HL-60 (cell line): Measurements from ENCODE around the gene CBL.

ENCODE experiments used
- GABPA ChIP-seq: IDR thresholded peaks from 2 replicates; pipeline ENCODE4 v1.6.1; 2012; ENCODE audit warnings: low read depth
- POLR2AphosphoS5 ChIP-seq: IDR thresholded peaks from 2 replicates; pipeline ENCODE4 v1.6.1; 2012; ENCODE audit warnings: low read depth
- SPI1 ChIP-seq: IDR thresholded peaks from 2 replicates; pipeline ENCODE4 v1.6.1; 2012; ENCODE audit warnings: low read depth, mild to moderate bottlenecking, borderline replicate concordance
- TF ChIP-seq, protein P1 (sequence below): IDR thresholded peaks from one replicate; pipeline ENCODE4 v1.5.1; 2011; ENCODE audit warnings: low read length, control low read depth, inconsistent platforms; ENCODE audit not compliant: insufficient read depth
- TF ChIP-seq, protein P2 (sequence below): IDR thresholded peaks from 2 replicates; pipeline ENCODE4 v1.6.1; 2012; ENCODE audit warnings: low read depth; ENCODE audit not compliant: insufficient replicate concordance

DNA sequence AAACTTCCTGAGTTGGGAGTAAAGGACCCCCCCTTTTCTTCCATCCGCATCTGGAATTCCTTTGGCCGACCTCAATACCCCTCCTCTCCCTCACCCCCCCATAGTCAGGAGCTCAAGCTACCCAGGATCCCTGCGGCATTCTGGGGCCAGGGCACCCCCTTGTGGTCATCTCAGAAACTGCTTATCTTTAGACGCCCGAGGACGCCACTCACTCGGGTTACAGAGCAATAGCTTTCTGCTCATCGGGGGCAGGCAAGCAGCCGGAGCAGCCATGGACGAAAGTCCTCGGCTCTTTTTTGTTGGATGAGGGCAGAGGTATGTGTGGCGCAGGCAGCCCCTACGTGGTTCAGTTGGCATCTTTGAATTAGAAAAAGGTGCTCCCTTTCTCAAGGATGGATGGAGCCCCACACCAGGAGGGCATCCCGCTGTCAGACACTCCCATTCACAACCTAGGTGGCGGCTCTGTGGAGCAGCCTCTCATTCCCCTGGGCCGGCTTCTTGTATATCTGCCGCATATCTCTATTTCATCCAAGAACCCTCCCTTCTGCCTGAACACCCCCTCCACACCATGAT lies 132.3 kb downstream of the CBL start:
- TF ChIP-seq, protein P1, sequence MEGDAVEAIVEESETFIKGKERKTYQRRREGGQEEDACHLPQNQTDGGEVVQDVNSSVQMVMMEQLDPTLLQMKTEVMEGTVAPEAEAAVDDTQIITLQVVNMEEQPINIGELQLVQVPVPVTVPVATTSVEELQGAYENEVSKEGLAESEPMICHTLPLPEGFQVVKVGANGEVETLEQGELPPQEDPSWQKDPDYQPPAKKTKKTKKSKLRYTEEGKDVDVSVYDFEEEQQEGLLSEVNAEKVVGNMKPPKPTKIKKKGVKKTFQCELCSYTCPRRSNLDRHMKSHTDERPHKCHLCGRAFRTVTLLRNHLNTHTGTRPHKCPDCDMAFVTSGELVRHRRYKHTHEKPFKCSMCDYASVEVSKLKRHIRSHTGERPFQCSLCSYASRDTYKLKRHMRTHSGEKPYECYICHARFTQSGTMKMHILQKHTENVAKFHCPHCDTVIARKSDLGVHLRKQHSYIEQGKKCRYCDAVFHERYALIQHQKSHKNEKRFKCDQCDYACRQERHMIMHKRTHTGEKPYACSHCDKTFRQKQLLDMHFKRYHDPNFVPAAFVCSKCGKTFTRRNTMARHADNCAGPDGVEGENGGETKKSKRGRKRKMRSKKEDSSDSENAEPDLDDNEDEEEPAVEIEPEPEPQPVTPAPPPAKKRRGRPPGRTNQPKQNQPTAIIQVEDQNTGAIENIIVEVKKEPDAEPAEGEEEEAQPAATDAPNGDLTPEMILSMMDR = peak; percentile 29
- no peak for TF ChIP-seq POLR2AphosphoS5
- no peak for TF ChIP-seq SPI1
- TF ChIP-seq GABPA = no peak
- TF ChIP-seq, protein P2, sequence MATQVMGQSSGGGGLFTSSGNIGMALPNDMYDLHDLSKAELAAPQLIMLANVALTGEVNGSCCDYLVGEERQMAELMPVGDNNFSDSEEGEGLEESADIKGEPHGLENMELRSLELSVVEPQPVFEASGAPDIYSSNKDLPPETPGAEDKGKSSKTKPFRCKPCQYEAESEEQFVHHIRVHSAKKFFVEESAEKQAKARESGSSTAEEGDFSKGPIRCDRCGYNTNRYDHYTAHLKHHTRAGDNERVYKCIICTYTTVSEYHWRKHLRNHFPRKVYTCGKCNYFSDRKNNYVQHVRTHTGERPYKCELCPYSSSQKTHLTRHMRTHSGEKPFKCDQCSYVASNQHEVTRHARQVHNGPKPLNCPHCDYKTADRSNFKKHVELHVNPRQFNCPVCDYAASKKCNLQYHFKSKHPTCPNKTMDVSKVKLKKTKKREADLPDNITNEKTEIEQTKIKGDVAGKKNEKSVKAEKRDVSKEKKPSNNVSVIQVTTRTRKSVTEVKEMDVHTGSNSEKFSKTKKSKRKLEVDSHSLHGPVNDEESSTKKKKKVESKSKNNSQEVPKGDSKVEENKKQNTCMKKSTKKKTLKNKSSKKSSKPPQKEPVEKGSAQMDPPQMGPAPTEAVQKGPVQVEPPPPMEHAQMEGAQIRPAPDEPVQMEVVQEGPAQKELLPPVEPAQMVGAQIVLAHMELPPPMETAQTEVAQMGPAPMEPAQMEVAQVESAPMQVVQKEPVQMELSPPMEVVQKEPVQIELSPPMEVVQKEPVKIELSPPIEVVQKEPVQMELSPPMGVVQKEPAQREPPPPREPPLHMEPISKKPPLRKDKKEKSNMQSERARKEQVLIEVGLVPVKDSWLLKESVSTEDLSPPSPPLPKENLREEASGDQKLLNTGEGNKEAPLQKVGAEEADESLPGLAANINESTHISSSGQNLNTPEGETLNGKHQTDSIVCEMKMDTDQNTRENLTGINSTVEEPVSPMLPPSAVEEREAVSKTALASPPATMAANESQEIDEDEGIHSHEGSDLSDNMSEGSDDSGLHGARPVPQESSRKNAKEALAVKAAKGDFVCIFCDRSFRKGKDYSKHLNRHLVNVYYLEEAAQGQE = no peak
